Body of pancreas (tissue), 4 donors: Measurements from ENCODE around the gene KCNQ1OT1. TPM values are rescaled to one million over a fixed set of nuclear protein-coding genes. Genes with fewer than 3 reads are reported as not detected.

Experiments
- ATAC-seq: fragments of 150-250 bp; one replicate; pipeline ENCODE4 v1.9.1; 2016
- DNase-seq, 4 donors: peaks; one replicate each; pipeline ENCODE4 v3.0.0-alpha.2; 2019
- H3K27ac ChIP-seq, 4 donors: fragments of 200-600 bp; sonication (generic); 1 replicate in 3 of 4; 2 replicates in 1 of 4; pipeline versions ENCODE4 v1.5.1 to v1.6.1; 2016 to 2019; ENCODE audit warnings: mild to moderate bottlenecking in 1 of 4, mixed read lengths in 1 of 4, moderate library complexity in 1 of 4
- H3K27me3 ChIP-seq, 2 donors: fragments of 200-600 bp; sonication (generic); one replicate each; pipeline ENCODE4 v1.6.0; 2016; ENCODE audit warnings: mild to moderate bottlenecking in 1 of 2
- H3K36me3 ChIP-seq, 2 donors: fragments of 200-600 bp; sonication (generic); replicated peaks in 1 of 2; 2 replicates each; pipeline ENCODE4 v1.5.1; 2016; ENCODE audit warnings: low read depth in 2 of 2; ENCODE audit not compliant: insufficient read depth in 1 of 2
- H3K4me1 ChIP-seq: fragments of 200-600 bp; sonication (generic); one replicate; pipeline ENCODE4 v1.6.0; 2016
- H3K4me3 ChIP-seq, 2 donors: fragments of 200-600 bp; sonication (generic); 1 replicate in 1 of 2; 2 replicates in 1 of 2; pipeline ENCODE4 v1.5.1; 2016 to 2019
- H3K9me3 ChIP-seq, 3 donors: fragments of 200-600 bp; sonication (generic); 1 replicate in 2 of 3; 2 replicates in 1 of 3; pipeline ENCODE4 v1.5.1; 2016
- CTCF ChIP-seq, 7 experiments: fragments of 450-650 bp in 4 of 7; fragments of 200-600 bp in 3 of 7; sonication (generic) in 3 of 7; IDR thresholded peaks; one replicate each; pipeline ENCODE4 v1.5.1; 2016 to 2019; ENCODE audit warnings: antibody characterized with exemption in 7 of 7
- POLR2A ChIP-seq, 3 donors: fragments of 450-650 bp; IDR thresholded peaks; one replicate each; pipeline ENCODE4 v1.6.1; 2016; ENCODE audit warnings: antibody characterized with exemption in 3 of 3, mild to moderate bottlenecking in 2 of 3
- WGBS, 2 donors: methylation state at CpG; one replicate each; pipeline ENCODE4 v1.1.5; 2017; 5-methylcytosine and 5-hydroxymethylcytosine counted together
- intact Hi-C: fragments of 100-400 bp; cut with DNase I; formaldehyde crosslinking; loops from one replicate; pipeline ENCODE4 v1.15.1; 2023
- total RNA-seq, 2 donors: library from RNA; depleted of rRNA; stranded (reverse); fragments of >200 nt; gene quantifications; one replicate each; pipeline ENCODE4 v1.1.0, GENCODE V29; 2016

The KCNQ1OT1 gene
- total RNA-seq, 2 donors from 2014 or later, result 3.6 to 9.2 TPM

- Histone ChIP-seq H3K9me3 (no peaks in the 10 kb centered on the region), H3K4me3 (peak overlapping the region; percentile 44 to 73), H3K27me3 (no peaks in the 10 kb centered on the region), H3K27ac (peak overlapping the region in 3 of 4 donors; percentile 72 to 87 (median 82)), H3K4me1 (peaks cover 12% of the 10 kb centered on the region), H3K36me3 (no peaks in the 10 kb centered on the region)
- intact Hi-C loops, result no loop called here
- DNase-seq (peak in 2 of 4 donors; percentile 8 to 11), ATAC-seq (no peak)
- TF ChIP-seq CTCF (IDR thresholded peaks at IDR 0.05), result no peak
- TF ChIP-seq POLR2A (IDR thresholded peaks at IDR 0.05), result no peak
- WGBS, 2 donors, result 42 to 63% methylated on average over 15 to 20 of the region's 20 CpGs
Observed at GRCh38 chr11:2698386-2699184, 1.2 kb downstream of the KCNQ1OT1 start.

GRCh38 chr11:2697866-2698265 lies 1.9 kb downstream of the KCNQ1OT1 start:
- H3K9me3 ChIP-seq, result no peaks in the 10 kb centered on the region
- intact Hi-C loops, result no loop called here
- TF ChIP-seq CTCF (IDR thresholded peaks at IDR 0.05) (no peak), POLR2A (IDR thresholded peaks at IDR 0.05) (no peak)
- DNase-seq (peak in 1 of 4 donors; percentile 7), ATAC-seq (no peak)
- no peaks in the 10 kb centered on the region for H3K27me3 ChIP-seq
- WGBS, 2 donors, result 19 to 45% methylated on average over 1 of the region's 1 CpG
- H3K27ac ChIP-seq, result no peak overlapping the region
- H3K4me1 ChIP-seq, result peaks cover 18% of the 10 kb centered on the region
- H3K36me3 ChIP-seq, result no peaks in the 10 kb centered on the region
- H3K4me3 ChIP-seq, result no peak overlapping the region

GRCh38 chr11:2696455-2696854 lies 3.3 kb downstream of the KCNQ1OT1 start:
- Histone ChIP-seq H3K4me1 (peaks cover 31% of the 10 kb centered on the region), H3K4me3 (no peak overlapping the region), H3K27me3 (no peaks in the 10 kb centered on the region), H3K27ac (no peak overlapping the region), H3K36me3 (no peaks in the 10 kb centered on the region), H3K9me3 (no peaks in the 10 kb centered on the region)
- TF ChIP-seq CTCF (IDR thresholded peaks at IDR 0.05), result no peak
- TF ChIP-seq POLR2A (IDR thresholded peaks at IDR 0.05), result no peak
- DNase-seq (peak in 1 of 4 donors; percentile 3), ATAC-seq (no peak)
- intact Hi-C loops, result no loop called here
- 78% methylated on average over 5 of the region's 5 CpGs for WGBS, 2 donors

- WGBS, 2 donors, result 66 to 74% methylated on average over 9 of the region's 9 CpGs
- intact Hi-C loops, result no loop called here
- H3K4me3 ChIP-seq, result no peak overlapping the region
- H3K27ac ChIP-seq, result no peak overlapping the region
- no peaks in the 10 kb centered on the region for H3K36me3 ChIP-seq
- no peaks in the 10 kb centered on the region for H3K27me3 ChIP-seq
- no peaks in the 10 kb centered on the region for H3K9me3 ChIP-seq
- ATAC-seq, result no peak
- TF ChIP-seq CTCF (IDR thresholded peaks at IDR 0.05), result no peak
- no peak for TF ChIP-seq POLR2A (IDR thresholded peaks at IDR 0.05)
- DNase-seq, result peak in 2 of 4 donors; percentile 0 to 3
- H3K4me1 ChIP-seq, result peaks cover 42% of the 10 kb centered on the region
Observed at GRCh38 chr11:2694995-2695939, 4.5 kb downstream of the KCNQ1OT1 start.
